Hepatocyte (in vitro differentiated cells): ENCODE measurements around the gene PEX26.

Experiments used
- CTCF ChIP-seq: fragments of 200-600 bp; sonication (generic); IDR thresholded peaks from 2 replicates; pipeline ENCODE4 v1.5.1; 2016; ENCODE audit warnings: antibody characterized with exemption, mild to moderate bottlenecking; ENCODE audit not compliant: poor library complexity
- EZH2 ChIP-seq: fragments of 200-600 bp; sonication (generic); IDR thresholded peaks from 2 replicates; pipeline ENCODE4 v1.6.1; 2016; ENCODE audit warnings: antibody characterized with exemption, mild to moderate bottlenecking, borderline replicate concordance

DNA sequence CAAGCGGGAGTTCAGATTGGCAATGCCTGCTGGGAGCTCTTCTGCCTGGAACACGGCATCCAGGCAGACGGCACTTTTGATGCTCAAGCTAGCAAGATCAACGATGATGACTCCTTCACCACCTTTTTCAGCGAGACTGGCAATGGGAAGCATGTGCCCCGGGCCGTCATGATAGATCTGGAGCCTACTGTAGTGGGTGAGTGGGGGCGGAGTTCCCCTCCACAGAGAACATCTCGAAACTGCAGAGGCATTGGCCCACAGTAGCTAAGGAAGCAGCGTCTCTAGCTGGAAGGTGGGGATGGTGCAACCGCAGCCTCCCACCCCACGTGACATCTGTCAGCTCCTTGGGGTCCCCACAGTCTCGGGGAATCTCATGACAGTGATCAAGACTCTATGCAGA, 43.7 kb downstream of the PEX26 start:
- no peak for TF ChIP-seq CTCF
- no peak for TF ChIP-seq EZH2
